ENCODE results near the gene PPARG. TPM values are rescaled to one million over a fixed set of nuclear protein-coding genes. Genes with fewer than 3 reads are reported as not detected.

Gene PPARG
- polyA plus RNA-seq, 1 of the 3 experiments (the other 2 are of a cell fraction) = 2.8 TPM

GRCh38 chr3:12452361-12453330, 163.8 kb downstream of the PPARG start:
- ChIA-PET CTCF (interaction anchor here (0.8 kb wide), 1 partner anchor 12 kb away, joined by 3 read pairs; no protein-coding TSS in a partner anchor), POLR2A (no interaction called here)
- Histone ChIP-seq H2AFZ (ENCODE audit: low read depth) (no peak overlapping the region), H3K4me3 (ENCODE audit: low read depth in 2 of 2, low read length in 1 of 2) (no peak overlapping the region), H3K4me1 (ENCODE audit: control insufficient read depth in 1 of 2, insufficient read depth in 2 of 2, low read depth in 1 of 2, low read length in 1 of 2) (0 out of 4 replicates have a peak, but pooled peaks cover 0 to 8% of the 10 kb centered on the region in 2 experiments), H3K9me2 (no peaks in the 10 kb centered on the region), H3K27me3 (ENCODE audit: insufficient read depth) (no peaks in the 10 kb centered on the region), H3F3A (replicated peaks; ENCODE audit: insufficient read depth) (no peaks in the 10 kb centered on the region), H3K4me2 (no peak overlapping the region), H3K9me3 (no peaks in the 10 kb centered on the region), H3K9ac (no peak overlapping the region), H3K79me2 (ENCODE audit: insufficient read depth) (no peaks in the 10 kb centered on the region), H4K20me1 (ENCODE audit: insufficient read depth) (no peaks in the 10 kb centered on the region), H3K27ac (ENCODE audit: low read depth in 2 of 2, low read length in 1 of 2) (no peak overlapping the region), H3K36me3 (replicated peaks in 1 of 2; ENCODE audit: control insufficient read depth in 1 of 2, insufficient read depth in 2 of 2, low read length in 1 of 2) (no peaks in the 10 kb centered on the region)
- WGBS (ENCODE audit: low lambda C conversion rate) = 72% methylated on average over 7 of the region's 12 CpGs
- TF ChIP-seq FOXJ3 (CRISPR knock-in tag; IDR thresholded peaks at IDR 0.05) (no peak), ZBTB33 (IDR thresholded peaks at IDR 0.05; ENCODE audit: borderline replicate concordance, low read depth) (no peak), RXRA (IDR thresholded peaks at IDR 0.05; ENCODE audit: borderline replicate concordance, low read depth) (no peak), RFX5 (IDR thresholded peaks at IDR 0.05; ENCODE audit: low read length) (no peak), REST (IDR thresholded peaks at IDR 0.05; ENCODE audit: low read depth, low read length) (no peak), YY1 (IDR thresholded peaks at IDR 0.05; ENCODE audit: low read depth) (no peak), TAF1 (IDR thresholded peaks at IDR 0.05; ENCODE audit: borderline replicate concordance, low read depth, low read length) (no peak), SMC3 (IDR thresholded peaks at IDR 0.05; ENCODE audit: low read depth, low read length) (no peak), PBX3 (IDR thresholded peaks at IDR 0.05) (no peak), EP300 (IDR thresholded peaks at IDR 0.05; ENCODE audit: borderline replicate concordance in 1 of 2, low read depth in 1 of 2, low read length in 1 of 2) (no peak)
- DNase-seq = no peak

Data from SK-N-SH (cell line).